Measurements from ENCODE around the gene FAM174A.
"Not testable (repeated sequence)": the region's sequence is repeated elsewhere in the genome, so short reads cannot be mapped to it uniquely, and the experiment has no call there.

Gene FAM174A

GRCh38 chr5:100576217-100576751, 41.1 kb downstream of the FAM174A start:
- no peak for DNase-seq

GRCh38 chr5:100577506-100577905, 42.3 kb downstream of the FAM174A start:
- no peak for DNase-seq

GRCh38 chr5:100584069-100584468, 48.9 kb downstream of the FAM174A start:
- no peak for DNase-seq

GRCh38 chr5:100584889-100585288, 49.7 kb downstream of the FAM174A start:
- DNase-seq, result no peak

GRCh38 chr5:100590867-100591266, 55.7 kb downstream of the FAM174A start:
- no peak for DNase-seq

- DNase-seq, result no peak
Observed at GRCh38 chr5:100595152-100595811, 60.1 kb downstream of the FAM174A start.

- DNase-seq, result no peak
Observed at GRCh38 chr5:100595812-100596173, 60.6 kb downstream of the FAM174A start.

- no peak for DNase-seq
Observed at GRCh38 chr5:100598446-100598845, 63.3 kb downstream of the FAM174A start.

- no peak for DNase-seq
Observed at GRCh38 chr5:100600298-100600994, 65.3 kb downstream of the FAM174A start.

GRCh38 chr5:100603141-100603540, 68.0 kb downstream of the FAM174A start:
- no peak for DNase-seq

GRCh38 chr5:100604021-100604420, 68.8 kb downstream of the FAM174A start:
- not testable (repeated sequence) for DNase-seq

- no peak for DNase-seq
Observed at GRCh38 chr5:100609594-100609993, 74.4 kb downstream of the FAM174A start.

- no peak for DNase-seq
Observed at GRCh38 chr5:100614308-100614707, 79.1 kb downstream of the FAM174A start.

GRCh38 chr5:100615362-100615761, 80.2 kb downstream of the FAM174A start:
- DNase-seq, result no peak

- DNase-seq, result no peak
Observed at GRCh38 chr5:100616291-100616690, 81.1 kb downstream of the FAM174A start.

GRCh38 chr5:100616981-100617380, 81.8 kb downstream of the FAM174A start:
- DNase-seq, result no peak

GRCh38 chr5:100623719-100624118, 88.5 kb downstream of the FAM174A start:
- DNase-seq, result no peak

- no peak for DNase-seq
Observed at GRCh38 chr5:100634937-100635534, 99.9 kb downstream of the FAM174A start.
